Epithelial cell of esophagus (primary cell): Measurements from ENCODE around the gene QKI.
"Not testable (repeated sequence)": the region's sequence is repeated elsewhere in the genome, so short reads cannot be mapped to it uniquely, and the experiment has no call there.

Experiments
- DNase-seq: peaks from one replicate; pipeline ENCODE4 v3.0.0; 2010; ENCODE audit warnings: low read depth
- H3K4me3 ChIP-seq: 2 replicates; pipeline ENCODE4 v1.5.1; 2011; ENCODE audit warnings: mild to moderate bottlenecking, low read length, control low read depth
- TF ChIP-seq, protein P1 (sequence below): IDR thresholded peaks from 2 replicates; pipeline ENCODE4 v1.5.1; 2011; ENCODE audit warnings: low read depth, mild to moderate bottlenecking, low read length, control low read depth, inconsistent platforms; ENCODE audit not compliant: insufficient read depth; ENCODE audit errors: missing control alignments

Gene QKI

DNA sequence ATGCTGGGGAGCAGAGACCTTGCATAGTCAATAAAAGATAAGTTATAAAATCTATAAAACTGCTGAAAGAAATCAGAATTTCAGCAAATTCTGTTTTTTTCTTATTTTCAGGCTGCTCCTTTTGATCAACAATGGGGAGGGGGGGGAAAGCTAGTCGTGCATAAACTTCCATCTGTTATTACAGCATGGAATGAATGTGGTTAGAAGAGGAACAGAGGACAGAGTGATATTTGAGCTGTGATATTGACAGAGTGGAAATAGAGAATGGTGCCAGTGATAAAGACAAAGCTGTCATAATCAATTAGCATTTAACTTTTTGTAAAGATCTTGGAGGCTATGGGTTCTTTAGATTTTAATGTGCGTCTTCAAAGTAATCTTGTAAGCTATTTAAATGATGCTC, 43.4 kb upstream of the QKI start:
- no peak overlapping the region for H3K4me3 ChIP-seq
- no peak for DNase-seq
- TF ChIP-seq, protein P1, sequence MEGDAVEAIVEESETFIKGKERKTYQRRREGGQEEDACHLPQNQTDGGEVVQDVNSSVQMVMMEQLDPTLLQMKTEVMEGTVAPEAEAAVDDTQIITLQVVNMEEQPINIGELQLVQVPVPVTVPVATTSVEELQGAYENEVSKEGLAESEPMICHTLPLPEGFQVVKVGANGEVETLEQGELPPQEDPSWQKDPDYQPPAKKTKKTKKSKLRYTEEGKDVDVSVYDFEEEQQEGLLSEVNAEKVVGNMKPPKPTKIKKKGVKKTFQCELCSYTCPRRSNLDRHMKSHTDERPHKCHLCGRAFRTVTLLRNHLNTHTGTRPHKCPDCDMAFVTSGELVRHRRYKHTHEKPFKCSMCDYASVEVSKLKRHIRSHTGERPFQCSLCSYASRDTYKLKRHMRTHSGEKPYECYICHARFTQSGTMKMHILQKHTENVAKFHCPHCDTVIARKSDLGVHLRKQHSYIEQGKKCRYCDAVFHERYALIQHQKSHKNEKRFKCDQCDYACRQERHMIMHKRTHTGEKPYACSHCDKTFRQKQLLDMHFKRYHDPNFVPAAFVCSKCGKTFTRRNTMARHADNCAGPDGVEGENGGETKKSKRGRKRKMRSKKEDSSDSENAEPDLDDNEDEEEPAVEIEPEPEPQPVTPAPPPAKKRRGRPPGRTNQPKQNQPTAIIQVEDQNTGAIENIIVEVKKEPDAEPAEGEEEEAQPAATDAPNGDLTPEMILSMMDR, result no peak

DNA sequence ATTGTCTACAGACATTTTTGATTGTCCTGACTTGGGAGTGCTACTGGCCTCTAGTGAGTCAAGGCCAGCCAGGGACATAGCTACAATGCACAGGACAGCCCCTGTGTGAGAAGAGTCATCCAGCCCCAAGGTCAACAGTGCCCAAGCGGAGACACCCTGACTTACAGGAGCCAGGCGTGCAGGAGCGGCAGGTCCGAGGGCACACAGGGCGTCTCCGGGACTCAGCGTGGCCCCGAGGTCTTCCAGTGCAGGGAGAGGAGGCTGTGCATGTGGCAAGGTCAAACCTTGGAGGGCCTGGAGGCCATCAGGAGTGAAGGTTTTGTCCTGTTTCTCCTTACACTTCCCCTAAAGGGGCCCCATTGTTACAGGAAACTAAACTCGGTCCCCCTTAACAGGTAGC, 41.3 kb upstream of the QKI start:
- no peak overlapping the region for H3K4me3 ChIP-seq
- TF ChIP-seq, protein P1, result no peak

DNA sequence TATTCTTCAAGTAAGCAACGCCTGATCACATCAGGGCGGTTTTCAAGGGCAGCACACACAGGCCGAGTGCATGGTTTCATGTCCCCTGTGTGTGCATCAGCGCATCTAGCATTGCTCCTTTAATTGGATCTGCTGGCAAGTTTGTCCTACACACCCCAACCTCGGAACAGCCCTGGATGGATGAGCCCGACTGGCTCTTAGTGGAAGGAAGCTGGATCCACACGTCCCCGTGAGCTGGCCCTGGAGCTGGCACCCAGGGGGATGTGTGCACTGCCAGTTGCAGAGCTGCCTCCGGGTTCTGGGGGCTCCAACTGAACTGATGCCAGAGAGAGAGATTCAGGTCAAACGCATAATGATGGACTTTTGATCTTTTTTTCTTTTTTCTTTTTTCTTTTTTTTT, 39.2 kb upstream of the QKI start:
- no peak overlapping the region for H3K4me3 ChIP-seq
- TF ChIP-seq, protein P1, result no peak
- no peak for DNase-seq

More for the DNA sequence above, 41.3 kb upstream of the QKI start:
- DNase-seq, result no peak

DNA sequence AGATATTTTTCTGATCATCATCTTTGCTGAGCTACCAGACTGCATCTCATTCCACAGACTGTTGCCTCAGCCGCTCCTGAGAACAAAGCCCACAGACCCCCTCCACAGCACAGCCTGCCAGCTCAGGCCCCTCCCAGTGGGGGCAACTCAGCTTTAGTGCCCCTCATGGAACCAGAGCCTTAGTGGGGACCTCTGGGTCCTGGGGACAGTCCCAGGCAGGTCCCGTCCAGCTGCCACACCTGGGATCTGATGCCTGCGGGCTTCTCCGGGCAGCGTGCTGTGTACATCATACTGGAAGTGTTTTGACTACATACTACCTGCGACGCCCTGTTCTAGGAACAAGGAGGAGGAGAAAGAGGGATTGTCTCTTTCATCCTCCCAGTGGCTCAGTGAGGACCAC, 38.3 kb upstream of the QKI start:
- DNase-seq, result no peak
- no peak overlapping the region for H3K4me3 ChIP-seq

DNA sequence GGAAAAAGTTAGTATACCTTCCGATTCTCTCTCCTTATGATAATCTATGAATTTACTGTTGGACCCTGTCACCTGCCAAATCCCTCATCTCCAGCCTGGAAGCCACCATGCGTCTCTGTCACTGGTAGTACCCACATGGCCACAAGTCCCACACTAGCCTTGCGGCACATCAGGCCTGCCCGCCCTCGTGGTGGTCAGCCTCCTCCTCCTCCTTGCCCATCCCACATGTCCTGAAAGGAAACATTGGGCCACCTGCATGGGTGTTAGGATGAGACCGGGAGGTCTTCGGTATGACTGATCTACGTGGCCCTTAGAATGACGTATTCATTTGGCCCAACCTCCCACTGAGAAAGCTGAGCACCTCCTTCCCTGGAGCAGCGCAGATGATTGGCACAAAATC, 37.0 kb upstream of the QKI start:
- H3K4me3 ChIP-seq, result no peak overlapping the region
- TF ChIP-seq, protein P1, result no peak
- DNase-seq, result no peak

More for the DNA sequence above, 38.3 kb upstream of the QKI start:
- TF ChIP-seq, protein P1, result no peak

DNA sequence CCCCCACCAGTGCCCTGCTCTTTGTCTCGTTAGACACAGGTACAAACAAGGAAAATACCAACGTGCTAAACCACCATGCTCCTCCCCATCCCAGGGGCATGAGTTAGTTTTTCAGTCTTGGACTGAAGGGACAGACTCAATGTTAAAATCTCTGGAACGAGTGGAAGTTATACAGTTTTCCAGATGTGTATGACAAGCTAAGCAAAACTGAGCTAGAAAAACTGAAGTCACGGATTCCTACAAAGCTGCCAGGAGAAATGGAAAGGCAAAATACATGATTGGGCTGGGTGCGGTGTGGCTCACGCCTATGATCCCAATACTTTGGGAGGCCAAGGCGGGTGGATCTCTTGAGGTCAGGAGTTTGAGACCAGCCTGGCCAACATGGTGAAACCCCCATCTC, 34.3 kb upstream of the QKI start:
- H3K4me3 ChIP-seq, result no peak overlapping the region
- TF ChIP-seq, protein P1, result no peak
- DNase-seq, result no peak

DNA sequence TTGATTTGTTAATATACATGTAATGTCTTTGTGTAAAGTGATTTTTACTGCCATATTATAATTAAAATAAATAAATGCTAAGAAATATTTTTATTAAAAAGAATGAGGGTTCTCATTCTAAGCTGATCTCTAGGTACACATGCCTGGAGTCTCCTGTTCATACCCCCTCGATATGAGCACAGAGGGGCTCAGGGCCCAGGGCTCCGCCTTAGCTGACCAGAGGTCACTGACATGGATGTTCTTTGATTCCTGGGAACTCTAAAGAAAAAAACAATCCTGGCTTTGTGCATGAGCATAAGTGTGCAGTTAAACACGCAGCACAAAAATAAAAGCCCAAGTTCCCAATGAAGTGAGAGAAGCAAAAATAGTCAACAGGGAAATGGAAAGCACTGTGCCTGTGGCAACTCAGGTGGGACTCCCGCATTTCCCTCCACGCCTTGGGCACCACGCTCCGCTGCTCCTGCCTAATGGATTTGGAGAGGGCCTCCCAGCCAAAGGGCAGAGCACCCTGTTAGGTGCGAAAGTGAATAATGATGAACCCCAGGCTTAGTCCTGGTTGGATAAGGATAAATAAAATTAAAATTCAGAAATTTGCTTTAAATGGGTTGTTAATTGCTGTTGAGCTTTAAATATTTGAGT, 33.3 kb upstream of the QKI start:
- TF ChIP-seq, protein P1, result no peak

DNA sequence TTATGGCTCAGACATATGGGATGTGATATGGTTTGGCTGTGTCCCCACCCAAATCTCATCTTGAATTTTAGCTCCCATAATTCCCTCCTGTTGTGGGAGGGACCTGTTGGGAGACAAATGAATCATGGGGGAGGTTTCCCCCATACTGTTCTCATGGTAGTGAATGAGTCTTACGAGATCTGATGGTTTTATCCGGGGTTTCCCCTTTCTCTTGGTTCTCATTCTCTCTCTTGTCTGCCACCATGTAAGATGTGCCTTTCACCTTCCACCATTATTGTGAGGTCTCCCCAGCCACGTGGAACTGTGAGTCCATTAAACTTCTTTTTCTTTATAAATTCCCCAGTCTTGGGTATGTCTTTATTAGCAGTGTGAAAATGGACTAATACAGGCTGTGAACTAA, 31.1 kb upstream of the QKI start:
- DNase-seq, H3K4me3 ChIP-seq: not testable (repeated sequence)

More for the DNA sequence above, 33.3 kb upstream of the QKI start:
- H3K4me3 ChIP-seq, result no peak overlapping the region
- no peak for DNase-seq
